ENCODE measurements around the gene FAM184A.
A peak's percentile ranks its signal among the peaks of the same experiment; 100 is the strongest.

Gene FAM184A

GRCh38 chr6:118965371-118965770 lies 113.1 kb downstream of the FAM184A start:
- no peak for DNase-seq (ENCODE audit: low read depth in 3 of 3)

GRCh38 chr6:118963003-118963402 lies 115.5 kb downstream of the FAM184A start:
- no peak for DNase-seq (ENCODE audit: low read depth in 3 of 3)

GRCh38 chr6:118959903-118960302 lies 118.6 kb downstream of the FAM184A start:
- DNase-seq (ENCODE audit: low read depth in 3 of 3): no peak

GRCh38 chr6:118953391-118953790 lies 125.1 kb downstream of the FAM184A start:
- DNase-seq (ENCODE audit: low read depth in 3 of 3): no peak

- no peak for DNase-seq (ENCODE audit: low read depth in 3 of 3)
Observed at GRCh38 chr6:118952683-118953082, 125.8 kb downstream of the FAM184A start.

- no peak for DNase-seq (ENCODE audit: low read depth in 3 of 3)
Observed at GRCh38 chr6:118945217-118945616, 133.2 kb downstream of the FAM184A start.

GRCh38 chr6:118940770-118941169 lies 137.7 kb downstream of the FAM184A start:
- no peak for DNase-seq (ENCODE audit: low read depth in 3 of 3)

- no peak for DNase-seq (ENCODE audit: low read depth in 3 of 3)
Observed at GRCh38 chr6:118939683-118940082, 138.8 kb downstream of the FAM184A start.

GRCh38 chr6:118935978-118936703 lies 142.3 kb downstream of the FAM184A start:
- no peak for DNase-seq (ENCODE audit: low read depth in 3 of 3)

- DNase-seq (ENCODE audit: low read depth in 3 of 3): no peak
Observed at GRCh38 chr6:118935331-118935668, 143.2 kb downstream of the FAM184A start.

GRCh38 chr6:118934461-118935330 lies 143.8 kb downstream of the FAM184A start, which contains the start of gene MCM9:
Gene MCM9, minus strand, starts transcription at chr6:118935159. Its CDS starts 3,436 bp downstream, at chr6:118931723.
- DNase-seq (ENCODE audit: low read depth in 3 of 3): peak; percentile 78 to 82 (median 78)

GRCh38 chr6:118933855-118934460 lies 144.5 kb downstream of the FAM184A start:
- no peak for DNase-seq (ENCODE audit: low read depth in 3 of 3)

- no peak for DNase-seq (ENCODE audit: low read depth in 3 of 3)
Observed at GRCh38 chr6:118932421-118932820, 146.0 kb downstream of the FAM184A start.

GRCh38 chr6:118931436-118931835 lies 147.0 kb downstream of the FAM184A start:
- no peak for DNase-seq (ENCODE audit: low read depth in 3 of 3)

GRCh38 chr6:118930680-118931079 lies 147.8 kb downstream of the FAM184A start:
- DNase-seq (ENCODE audit: low read depth in 3 of 3): no peak

GRCh38 chr6:118923035-118923434 lies 155.4 kb downstream of the FAM184A start:
- DNase-seq (ENCODE audit: low read depth in 3 of 3): no peak

- DNase-seq (ENCODE audit: low read depth in 3 of 3): no peak
Observed at GRCh38 chr6:118921084-118921483, 157.4 kb downstream of the FAM184A start.

- no peak for DNase-seq (ENCODE audit: low read depth in 3 of 3)
Observed at GRCh38 chr6:118918329-118918725, 160.1 kb downstream of the FAM184A start.

GRCh38 chr6:118917546-118918328 lies 160.7 kb downstream of the FAM184A start:
- DNase-seq (ENCODE audit: low read depth in 3 of 3): no peak

GRCh38 chr6:118914598-118914997 lies 163.9 kb downstream of the FAM184A start:
- DNase-seq (ENCODE audit: low read depth in 3 of 3): no peak

GRCh38 chr6:118913161-118913560 lies 165.3 kb downstream of the FAM184A start:
- DNase-seq (ENCODE audit: low read depth in 3 of 3): no peak

- no peak for DNase-seq (ENCODE audit: low read depth in 3 of 3)
Observed at GRCh38 chr6:118912646-118913045, 165.8 kb downstream of the FAM184A start.

All from stimulated activated CD4-positive, alpha-beta T cell treated with anti-CD3 and anti-CD28 coated beads, TNF-alpha, amount 100 ng/mL, for 4 hours (primary cell).